Activated T-cell treated with anti-CD3 and anti-CD28 coated beads, Interleukin-2, amount 50 U/mL, for 24 hours (primary cell): ENCODE measurements around the gene PCDHB9.
"Not testable (repeated sequence)": the region's sequence is repeated elsewhere in the genome, so short reads cannot be mapped to it uniquely, and the experiment has no call there.

Experiments used
- DNase-seq: peaks from one replicate; pipeline ENCODE4 v3.0.0-alpha.2; 2020
- H3K27ac Mint-ChIP-seq: 2 replicates; pipeline ENCODE4 v1.8.0; 2020; ENCODE audit warnings: mild to moderate bottlenecking, mixed read lengths
- H3K27me3 Mint-ChIP-seq: 2 replicates; pipeline ENCODE4 v1.8.0; 2020; ENCODE audit warnings: mixed read lengths
- H3K36me3 Mint-ChIP-seq: 2 replicates; pipeline ENCODE4 v1.8.0; 2020; ENCODE audit warnings: low read depth, mixed read lengths
- H3K4me1 Mint-ChIP-seq: 2 replicates; pipeline ENCODE4 v1.8.0; 2020; ENCODE audit warnings: low read depth, mixed read lengths
- H3K4me3 Mint-ChIP-seq: 2 replicates; pipeline ENCODE4 v1.8.0; 2020; ENCODE audit warnings: mild to moderate bottlenecking, moderate library complexity, mixed read lengths
- H3K9me3 Mint-ChIP-seq: 2 replicates; pipeline ENCODE4 v1.8.0; 2020; ENCODE audit warnings: mixed read lengths

The PCDHB9 gene

GRCh38 chr5:141208478-141208877 lies 21.5 kb downstream of the PCDHB9 start, which contains the start of gene PCDHB12:
PCDHB12 (plus strand) TSS chr5:141208719; CDS start chr5:141208908, 189 bp downstream.
- H3K27me3 Mint-ChIP-seq, result peaks cover 69% of the 10 kb centered on the region
- no peaks in the 10 kb centered on the region for H3K4me1 Mint-ChIP-seq
- DNase-seq, result no peak
- H3K9me3 Mint-ChIP-seq, result peaks cover 3% of the 10 kb centered on the region
- no peak within 1 kb of the TSS for H3K27ac Mint-ChIP-seq
- H3K36me3 Mint-ChIP-seq, result peaks cover 2% of the 10 kb centered on the region
- no peak within 1 kb of the TSS for H3K4me3 Mint-ChIP-seq

- not testable (repeated sequence) for H3K27ac Mint-ChIP-seq, H3K4me1 Mint-ChIP-seq, DNase-seq, H3K36me3 Mint-ChIP-seq, H3K4me3 Mint-ChIP-seq
- Mint-ChIP-seq H3K27me3 (peaks cover 79% of the 10 kb centered on the region), H3K9me3 (peaks cover 13% of the 10 kb centered on the region)
These were observed 23.3 kb downstream of the PCDHB9 start for GRCh38 chr5:141210281-141210680.

GRCh38 chr5:141210849-141211248 lies 23.9 kb downstream of the PCDHB9 start:
- peaks cover 14% of the 10 kb centered on the region for H3K9me3 Mint-ChIP-seq
- H3K27me3 Mint-ChIP-seq, result peaks cover 80% of the 10 kb centered on the region

GRCh38 chr5:141213656-141214339 lies 26.8 kb downstream of the PCDHB9 start, which contains the start of gene PCDHB13:
PCDHB13 (plus strand) TSS chr5:141213919; CDS start chr5:141214124, 205 bp downstream.
- H3K4me1 Mint-ChIP-seq, H3K4me3 Mint-ChIP-seq, DNase-seq, H3K27ac Mint-ChIP-seq: not testable (repeated sequence)
- Mint-ChIP-seq H3K36me3 (peaks cover 15% of the 10 kb centered on the region), H3K27me3 (peaks cover 74% of the 10 kb centered on the region), H3K9me3 (peaks cover 25% of the 10 kb centered on the region)

More at GRCh38 chr5:141210849-141211248, 23.9 kb downstream of the PCDHB9 start:
- not testable (repeated sequence) for H3K4me1 Mint-ChIP-seq, H3K36me3 Mint-ChIP-seq, H3K27ac Mint-ChIP-seq, DNase-seq, H3K4me3 Mint-ChIP-seq

GRCh38 chr5:141214583-141214982 lies 27.6 kb downstream of the PCDHB9 start:
- H3K27ac Mint-ChIP-seq, H3K4me3 Mint-ChIP-seq, H3K4me1 Mint-ChIP-seq, DNase-seq: not testable (repeated sequence)
- peaks cover 71% of the 10 kb centered on the region for H3K27me3 Mint-ChIP-seq
- peaks cover 30% of the 10 kb centered on the region for H3K9me3 Mint-ChIP-seq
- H3K36me3 Mint-ChIP-seq, result peaks cover 16% of the 10 kb centered on the region

- H3K4me3 Mint-ChIP-seq, DNase-seq, H3K27ac Mint-ChIP-seq, H3K4me1 Mint-ChIP-seq: not testable (repeated sequence)
- Mint-ChIP-seq H3K27me3 (peaks cover 73% of the 10 kb centered on the region), H3K9me3 (peaks cover 36% of the 10 kb centered on the region), H3K36me3 (peaks cover 16% of the 10 kb centered on the region)
These were observed 28.5 kb downstream of the PCDHB9 start for GRCh38 chr5:141215504-141215903.

GRCh38 chr5:141216035-141216434 lies 29.1 kb downstream of the PCDHB9 start:
- peaks cover 33% of the 10 kb centered on the region for H3K9me3 Mint-ChIP-seq
- not testable (repeated sequence) for H3K4me3 Mint-ChIP-seq

GRCh38 chr5:141223112-141223783 lies 36.3 kb downstream of the PCDHB9 start, which contains the start of gene PCDHB14:
PCDHB14 (plus strand) TSS chr5:141223343; CDS start chr5:141223506, 163 bp downstream.
- Mint-ChIP-seq H3K9me3 (peaks cover 21% of the 10 kb centered on the region), H3K4me1 (peaks cover 6% of the 10 kb centered on the region), H3K27me3 (peaks cover 72% of the 10 kb centered on the region), H3K4me3 (peak within 1 kb of the TSS; percentile 11), H3K27ac (no peak within 1 kb of the TSS), H3K36me3 (peaks cover 11% of the 10 kb centered on the region)
- DNase-seq, result no peak

More at GRCh38 chr5:141216035-141216434, 29.1 kb downstream of the PCDHB9 start:
- DNase-seq, H3K4me1 Mint-ChIP-seq, H3K27ac Mint-ChIP-seq: not testable (repeated sequence)
- Mint-ChIP-seq H3K27me3 (peaks cover 75% of the 10 kb centered on the region), H3K36me3 (peaks cover 14% of the 10 kb centered on the region)

- Mint-ChIP-seq H3K9me3 (peaks cover 15% of the 10 kb centered on the region), H3K27me3 (peaks cover 62% of the 10 kb centered on the region)
- DNase-seq, H3K4me1 Mint-ChIP-seq, H3K4me3 Mint-ChIP-seq, H3K27ac Mint-ChIP-seq, H3K36me3 Mint-ChIP-seq: not testable (repeated sequence)
These were observed 37.9 kb downstream of the PCDHB9 start for GRCh38 chr5:141224844-141225243.

GRCh38 chr5:141225421-141225820 lies 38.5 kb downstream of the PCDHB9 start:
- peaks cover 56% of the 10 kb centered on the region for H3K27me3 Mint-ChIP-seq

GRCh38 chr5:141234109-141234667 lies 47.2 kb downstream of the PCDHB9 start:
- H3K27ac Mint-ChIP-seq, result no peak overlapping the region
- no peak overlapping the region for H3K4me3 Mint-ChIP-seq
- peaks cover 45% of the 10 kb centered on the region for H3K27me3 Mint-ChIP-seq
- no peak for DNase-seq
- H3K36me3 Mint-ChIP-seq, result peaks cover 17% of the 10 kb centered on the region
- H3K9me3 Mint-ChIP-seq, result peaks cover 46% of the 10 kb centered on the region
- H3K4me1 Mint-ChIP-seq, result no peaks in the 10 kb centered on the region

More at GRCh38 chr5:141225421-141225820, 38.5 kb downstream of the PCDHB9 start:
- peaks cover 10% of the 10 kb centered on the region for H3K9me3 Mint-ChIP-seq
- not testable (repeated sequence) for H3K4me1 Mint-ChIP-seq, H3K27ac Mint-ChIP-seq, H3K36me3 Mint-ChIP-seq, H3K4me3 Mint-ChIP-seq, DNase-seq

- not testable (repeated sequence) for H3K4me3 Mint-ChIP-seq, DNase-seq, H3K4me1 Mint-ChIP-seq, H3K27ac Mint-ChIP-seq
- Mint-ChIP-seq H3K9me3 (peaks cover 62% of the 10 kb centered on the region), H3K27me3 (peaks cover 62% of the 10 kb centered on the region), H3K36me3 (peaks cover 22% of the 10 kb centered on the region)
These were observed 49.0 kb downstream of the PCDHB9 start for GRCh38 chr5:141235922-141236321.

GRCh38 chr5:141236516-141237313 lies 49.8 kb downstream of the PCDHB9 start:
- peaks cover 28% of the 10 kb centered on the region for H3K36me3 Mint-ChIP-seq
- H3K27ac Mint-ChIP-seq, result no peak overlapping the region
- H3K4me3 Mint-ChIP-seq, result no peak overlapping the region
- no peak for DNase-seq
- peaks cover 70% of the 10 kb centered on the region for H3K27me3 Mint-ChIP-seq
- no peaks in the 10 kb centered on the region for H3K4me1 Mint-ChIP-seq
- H3K9me3 Mint-ChIP-seq, result peaks cover 62% of the 10 kb centered on the region
